B cell (primary cell): ENCODE data around the gene SSPN.

Experiments
- EZH2 ChIP-seq: IDR thresholded peaks from 2 replicates; pipeline ENCODE4 v1.6.1; 2012; ENCODE audit warnings: borderline replicate concordance, low read depth, mild to moderate bottlenecking, moderate library complexity, low read length; ENCODE audit not compliant: insufficient read depth, poor library complexity, severe bottlenecking
- TF ChIP-seq, protein P1 (sequence below): fragments of 200-600 bp; IDR thresholded peaks from one replicate; pipeline ENCODE4 v1.8.0; 2022; ENCODE audit warnings: antibody characterized with exemption, mild to moderate bottlenecking

- TF ChIP-seq, protein P1, sequence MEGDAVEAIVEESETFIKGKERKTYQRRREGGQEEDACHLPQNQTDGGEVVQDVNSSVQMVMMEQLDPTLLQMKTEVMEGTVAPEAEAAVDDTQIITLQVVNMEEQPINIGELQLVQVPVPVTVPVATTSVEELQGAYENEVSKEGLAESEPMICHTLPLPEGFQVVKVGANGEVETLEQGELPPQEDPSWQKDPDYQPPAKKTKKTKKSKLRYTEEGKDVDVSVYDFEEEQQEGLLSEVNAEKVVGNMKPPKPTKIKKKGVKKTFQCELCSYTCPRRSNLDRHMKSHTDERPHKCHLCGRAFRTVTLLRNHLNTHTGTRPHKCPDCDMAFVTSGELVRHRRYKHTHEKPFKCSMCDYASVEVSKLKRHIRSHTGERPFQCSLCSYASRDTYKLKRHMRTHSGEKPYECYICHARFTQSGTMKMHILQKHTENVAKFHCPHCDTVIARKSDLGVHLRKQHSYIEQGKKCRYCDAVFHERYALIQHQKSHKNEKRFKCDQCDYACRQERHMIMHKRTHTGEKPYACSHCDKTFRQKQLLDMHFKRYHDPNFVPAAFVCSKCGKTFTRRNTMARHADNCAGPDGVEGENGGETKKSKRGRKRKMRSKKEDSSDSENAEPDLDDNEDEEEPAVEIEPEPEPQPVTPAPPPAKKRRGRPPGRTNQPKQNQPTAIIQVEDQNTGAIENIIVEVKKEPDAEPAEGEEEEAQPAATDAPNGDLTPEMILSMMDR: no peak
- no peak for TF ChIP-seq EZH2
Measured at GRCh38 chr12:26245175-26245942, 50.0 kb downstream of the SSPN start.
